ENCODE results near the gene OBP2B. TPM values are rescaled to one million over a fixed set of nuclear protein-coding genes. Genes with fewer than 3 reads are reported as not detected.

Gene OBP2B
- total and polyA plus RNA-seq, 9 of the 15 experiments (the other 6 are each of a cell fraction or from before 2014, with no cell fraction given): not detected

DNA sequence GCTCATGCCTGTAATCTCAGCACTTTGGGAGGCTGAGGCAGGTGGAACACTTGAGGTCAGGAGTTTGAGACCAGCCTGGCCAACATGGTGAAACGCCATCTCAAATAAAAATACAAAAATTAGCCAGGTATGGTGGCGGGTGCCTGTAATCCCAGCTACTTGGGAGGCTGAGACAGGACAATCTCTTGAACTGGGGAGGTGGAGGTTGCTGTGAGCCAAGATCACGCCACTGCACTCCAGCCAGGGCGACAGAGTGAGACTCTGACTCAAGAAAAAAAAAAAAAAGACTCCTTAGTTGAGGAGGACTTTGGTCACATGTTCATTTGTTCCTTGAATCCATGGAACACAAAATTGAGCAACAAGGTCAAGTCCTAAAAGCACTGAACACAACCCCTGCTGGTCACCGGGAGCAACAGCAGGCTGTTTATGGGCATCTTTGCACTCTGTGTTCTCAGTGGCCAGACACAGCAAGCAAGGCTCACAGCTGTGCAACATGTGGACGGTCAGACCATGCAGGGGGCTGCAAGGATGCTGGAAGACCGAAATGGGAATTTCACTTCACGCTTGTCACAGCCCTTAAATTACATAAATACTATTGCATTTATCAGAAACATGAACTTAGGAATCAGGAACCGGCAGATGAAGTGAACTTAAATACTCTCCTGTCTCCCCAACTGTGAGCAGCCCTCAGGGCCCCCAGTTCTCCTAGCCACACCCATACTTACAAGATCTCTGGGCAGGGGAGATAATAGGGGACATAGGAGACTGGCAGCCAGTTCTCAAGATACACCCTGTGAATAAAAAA, 48.1 kb downstream of the OBP2B start (continued):
- TF ChIP-seq, protein P1, sequence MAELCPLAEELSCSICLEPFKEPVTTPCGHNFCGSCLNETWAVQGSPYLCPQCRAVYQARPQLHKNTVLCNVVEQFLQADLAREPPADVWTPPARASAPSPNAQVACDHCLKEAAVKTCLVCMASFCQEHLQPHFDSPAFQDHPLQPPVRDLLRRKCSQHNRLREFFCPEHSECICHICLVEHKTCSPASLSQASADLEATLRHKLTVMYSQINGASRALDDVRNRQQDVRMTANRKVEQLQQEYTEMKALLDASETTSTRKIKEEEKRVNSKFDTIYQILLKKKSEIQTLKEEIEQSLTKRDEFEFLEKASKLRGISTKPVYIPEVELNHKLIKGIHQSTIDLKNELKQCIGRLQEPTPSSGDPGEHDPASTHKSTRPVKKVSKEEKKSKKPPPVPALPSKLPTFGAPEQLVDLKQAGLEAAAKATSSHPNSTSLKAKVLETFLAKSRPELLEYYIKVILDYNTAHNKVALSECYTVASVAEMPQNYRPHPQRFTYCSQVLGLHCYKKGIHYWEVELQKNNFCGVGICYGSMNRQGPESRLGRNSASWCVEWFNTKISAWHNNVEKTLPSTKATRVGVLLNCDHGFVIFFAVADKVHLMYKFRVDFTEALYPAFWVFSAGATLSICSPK (IDR thresholded peaks at IDR 0.05; ENCODE audit: borderline replicate concordance): no peak
- TF ChIP-seq MAZ (CRISPR knock-in tag; conservative IDR thresholded peaks at IDR 0.05 in 1 of 2, IDR thresholded peaks at IDR 0.05 in 1 of 2) (peak in 1 of 2 experiments; percentile 32; a peak in 1 of 4 replicates), CBX5 (IDR thresholded peaks at IDR 0.05; ENCODE audit: borderline replicate concordance, low read depth) (no peak), EWSR1 (IDR thresholded peaks at IDR 0.05; ENCODE audit: borderline replicate concordance, low read depth, partially characterized antibody) (no peak), EGR1 (conservative IDR thresholded peaks at IDR 0.05) (no peak), BACH1 (tag; IDR thresholded peaks at IDR 0.05) (no peak), ZNF318 (IDR thresholded peaks at IDR 0.05; ENCODE audit: borderline replicate concordance in 1 of 2, low read depth in 1 of 2) (no peak), JUND (IDR thresholded peaks at IDR 0.05; ENCODE audit: borderline replicate concordance, low read depth, low read length) (peak; percentile 20; the same call in 1 of the 2 replicates), JUND (tag; IDR thresholded peaks at IDR 0.05; ENCODE audit: borderline replicate concordance, low read depth, low read length) (no peak), ZNF518B (CRISPR knock-in tag; IDR thresholded peaks at IDR 0.05) (no peak), USF1 (CRISPR knock-in tag; IDR thresholded peaks at IDR 0.05) (peak; percentile 75)

Measured in K562 (cell line).